HepG2 (cell line): ENCODE data around the gene PLEKHG5. TPM values are rescaled to one million over a fixed set of nuclear protein-coding genes. Genes with fewer than 3 reads are reported as not detected.

Experiments used
- ATAC-seq: fragments of 200-7000 bp; cut with Tn5 transposase; 3 replicates; pipeline ENCODE4 v1.9.1; 2020; ENCODE audit warnings: mild to moderate bottlenecking, moderate library complexity
- BruUV-seq: library from RNA; stranded (reverse); fragments of 400-500 nt; replicated peaks from 2 replicates; lab custom pipeline; 2021; lab: Mats Ljungman, UMichigan
- CTCF ChIA-PET: fragments of 300-600 bp; formaldehyde crosslinking; extraction: SDS; loops from one replicate; lab custom pipeline; 2021; ENCODE audit warnings: low total read pairs, inconsistent platforms, low intra/inter-chr PET ratio; lab: Yijun Ruan, JAX
- POLR2A ChIA-PET: fragments of 350-600 bp; sonication (Branson Sonifier 250); formaldehyde crosslinking; loops from one replicate; lab custom pipeline; 2020; ENCODE audit warnings: antibody characterized with exemption, inconsistent platforms; lab: Yijun Ruan, JAX
- DNase-seq: peaks from one replicate; pipeline ENCODE4 v3.0.0-alpha.2; 2015; ENCODE audit warnings: low spot score
- FAIRE-seq: peaks from 3 replicates; lab custom pipeline; 2011; peaks lifted over from hg19 to GRCh38; lab: Jason Lieb, UNC
- H2AFZ ChIP-seq: one replicate; pipeline ENCODE4 v1.6.1; 2011; ENCODE audit warnings: low read length, inconsistent platforms
- H3K27ac ChIP-seq: fragments of 300-600 bp; 3 replicates; pipeline ENCODE4 v1.8.0; 2011; ENCODE audit warnings: mixed run types, mild to moderate bottlenecking, mixed read lengths, low read length, inconsistent platforms; ENCODE audit not compliant: insufficient read depth; ENCODE audit errors: extremely low read length
- H3K27me3 ChIP-seq, 2 experiments: fragments of 200-600 bp in 1 of 2; 2 replicates in 1 of 2; 3 replicates in 1 of 2; pipeline versions ENCODE4 v1.6.0 to v1.8.0; 2011; ENCODE audit warnings: low read length in 2 of 2, mild to moderate bottlenecking in 2 of 2, moderate library complexity in 2 of 2, inconsistent platforms in 1 of 2; ENCODE audit not compliant: insufficient read depth in 2 of 2, control insufficient read depth in 1 of 2
- H3K36me3 ChIP-seq, 2 experiments: fragments of 200-600 bp in 1 of 2; replicated peaks in 1 of 2; 2 replicates in 1 of 2; 3 replicates in 1 of 2; pipeline versions ENCODE4 v1.5.1 to v1.8.0; 2011; ENCODE audit warnings: low read length in 2 of 2, inconsistent platforms in 1 of 2; ENCODE audit not compliant: insufficient read depth in 2 of 2, control insufficient read depth in 1 of 2
- H3K4me1 ChIP-seq: 2 replicates; pipeline ENCODE4 v1.5.1; 2012; ENCODE audit warnings: low read length, inconsistent platforms; ENCODE audit not compliant: insufficient read depth
- H3K4me2 ChIP-seq: 2 replicates; pipeline ENCODE4 v1.6.0; 2011; ENCODE audit warnings: low read depth, low read length, inconsistent platforms
- H3K4me3 ChIP-seq, 3 experiments: fragments of 200-600 bp in 1 of 3; sonication (generic), shearing (Covaris generic) in 1 of 3; replicated peaks in 1 of 3; 2 replicates each; pipeline ENCODE4 v1.5.1; 2011 to 2016; ENCODE audit warnings: low read length in 3 of 3, inconsistent platforms in 2 of 3, low read depth in 2 of 3, mild to moderate bottlenecking in 2 of 3, control low read depth in 1 of 3, mixed read lengths in 1 of 3; ENCODE audit not compliant: insufficient read depth in 1 of 3
- H3K79me2 ChIP-seq: one replicate; pipeline ENCODE4 v1.6.1; 2011; ENCODE audit warnings: low read length, inconsistent platforms; ENCODE audit not compliant: insufficient read depth
- H3K9ac ChIP-seq: 2 replicates; pipeline ENCODE4 v1.6.0; 2011; ENCODE audit warnings: mild to moderate bottlenecking, low read depth, low read length, inconsistent platforms; ENCODE audit not compliant: insufficient read depth
- H3K9me3 ChIP-seq: 2 replicates; pipeline ENCODE4 v1.5.1; 2012; ENCODE audit warnings: mild to moderate bottlenecking, low read length
- H4K20me1 ChIP-seq: 2 replicates; pipeline ENCODE4 v1.6.0; 2011; ENCODE audit warnings: inconsistent platforms, mild to moderate bottlenecking, low read length, moderate library complexity; ENCODE audit not compliant: insufficient read depth
- FOXA3 ChIP-seq: IDR thresholded peaks from 2 replicates; pipeline ENCODE4 v1.6.1; 2016; ENCODE audit warnings: missing genetic modification reagents, missing compliant biosample characterization
- KLF9 ChIP-seq: IDR thresholded peaks from 2 replicates; pipeline ENCODE4 v1.6.1; 2016; ENCODE audit warnings: low read depth
- NFE2L2 ChIP-seq: fragments of 150-350 bp; IDR thresholded peaks from 2 replicates; pipeline ENCODE4 v1.6.1; 2014; ENCODE audit warnings: low read length
- NFRKB ChIP-seq: fragments of 450-650 bp; IDR thresholded peaks from 2 replicates; pipeline ENCODE4 v1.6.1; 2017
- REPIN1 ChIP-seq: sonication (generic); formaldehyde crosslinking; IDR thresholded peaks from 2 replicates; pipeline ENCODE4 v1.8.0; 2022; ENCODE audit warnings: missing genetic modification reagents, low read depth, mild to moderate bottlenecking, borderline replicate concordance
- RFX1 ChIP-seq: fragments of 450-650 bp; IDR thresholded peaks from 2 replicates; pipeline ENCODE4 v1.6.1; 2017
- ZNF20 ChIP-seq: sonication (generic); formaldehyde crosslinking; IDR thresholded peaks from 2 replicates; pipeline ENCODE4 v1.4.0; 2020; ENCODE audit warnings: mild to moderate bottlenecking, moderate library complexity, missing genetic modification reagents
- ZNF746 ChIP-seq: sonication (generic); formaldehyde crosslinking; IDR thresholded peaks from 2 replicates; pipeline ENCODE4 v1.8.0; 2022; ENCODE audit warnings: mild to moderate bottlenecking, missing genetic modification reagents
- WGBS: methylation state at CpG from one replicate; pipeline ENCODE4 v1.1.6; 2017; ENCODE audit warnings: low lambda C conversion rate; 5-methylcytosine and 5-hydroxymethylcytosine counted together
- in situ Hi-C: cut with HindIII; loops from 2 replicates; pipeline ENCODE4 v1.10.0; 2017; ENCODE audit warnings: low pct_unique_long_range_greater_than_20kb; ENCODE audit not compliant: extremely low pct_ligation_motif_present
- intact Hi-C: fragments of 100-400 bp; cut with micrococcal nuclease; formaldehyde crosslinking; loops from one replicate; pipeline ENCODE4 v1.10.0; 2022; ENCODE audit not compliant: unreplicated experiment
- polyA plus RNA-seq, 8 experiments: library from polyadenylated mRNA; depleted of rRNA in 3 of 8; stranded (reverse) in 7 of 8; unstranded in 1 of 8; fragments of >200 nt; fragmentation: Illumina TruSeq in 4 of 8; extraction: Trizol in 4 of 8; gene quantifications; 2 replicates each; pipeline versions ENCODE4 v1.2.1 to v1.2.3, GENCODE V29; 2011 to 2016; ENCODE audit warnings: low read depth in 4 of 8, missing spikeins in 1 of 8, mixed read lengths in 1 of 8; ENCODE audit not compliant: insufficient read depth in 1 of 8
- total RNA-seq, 5 experiments: library from RNA; depleted of rRNA; stranded (reverse); fragments of >200 nt; fragmentation: Illumina TruSeq; extraction: Trizol; gene quantifications; 2 replicates each; pipeline ENCODE4 v1.2.3, GENCODE V29; 2016; ENCODE audit warnings: low read depth in 1 of 5
- TF ChIP-seq, protein P1 (sequence below): sonication (generic); formaldehyde crosslinking; IDR thresholded peaks from 2 replicates; pipeline ENCODE4 v1.4.0; 2020; ENCODE audit warnings: mild to moderate bottlenecking, missing genetic modification reagents
- TF ChIP-seq, protein P2 (sequence below): sonication (generic); formaldehyde crosslinking; IDR thresholded peaks from 2 replicates; pipeline ENCODE4 v1.5.0; 2020; ENCODE audit warnings: mild to moderate bottlenecking, missing genetic modification reagents, borderline replicate concordance

PLEKHG5 gene
- total and polyA plus RNA-seq, 2 of the 13 experiments (the other 11 are each of a cell fraction or from before 2014, with no cell fraction given) = 1.9 to 3.5 TPM

DNA sequence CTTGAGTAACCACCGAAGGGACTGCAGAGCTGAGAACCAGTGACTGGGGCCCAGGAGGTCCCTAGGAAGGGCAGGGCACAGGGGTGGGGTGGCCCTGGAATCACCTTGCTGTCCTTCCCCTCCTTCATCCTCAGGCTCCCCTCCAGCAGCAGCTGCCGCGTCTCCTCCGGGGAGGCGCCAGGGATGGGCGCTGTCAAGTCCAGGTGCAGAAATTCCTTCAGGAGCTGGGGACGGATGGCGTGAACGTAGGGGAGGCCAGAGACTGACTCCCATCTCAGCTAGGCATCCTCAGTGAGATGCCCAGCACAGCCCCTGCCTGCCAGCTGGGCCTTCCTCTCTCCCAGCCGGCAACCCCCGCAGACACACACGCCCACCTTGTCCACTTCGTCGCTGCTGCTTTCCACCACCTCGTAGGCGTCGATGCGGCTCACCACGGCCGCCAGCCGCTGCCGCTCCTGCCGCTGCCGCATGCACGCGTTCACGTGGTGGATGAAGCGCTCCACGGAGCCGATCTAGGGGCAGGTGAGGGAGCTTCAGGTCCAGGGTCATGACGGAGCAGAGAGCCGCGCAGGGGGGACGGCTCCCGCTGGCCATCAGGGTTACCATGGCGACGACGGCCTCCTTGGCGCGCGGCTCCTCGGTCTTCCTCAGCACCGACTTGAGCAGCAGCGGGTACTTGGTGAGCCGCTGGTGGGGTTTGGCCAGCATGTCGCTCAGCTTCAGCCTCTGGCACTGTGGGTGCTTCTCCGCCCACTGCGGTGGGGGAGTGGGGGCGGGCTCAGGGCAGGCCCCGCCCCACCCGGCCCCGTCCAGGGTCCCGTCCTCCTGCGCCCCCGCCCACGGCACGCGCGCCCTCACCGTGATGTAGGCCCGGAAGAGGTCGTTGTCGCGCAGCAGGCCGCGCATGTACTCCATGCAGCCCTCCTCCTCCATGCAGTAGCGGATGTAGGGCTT is 21.1 kb downstream of the PLEKHG5 start:
- no peak overlapping the region for H3K9ac ChIP-seq
- in situ Hi-C loops = no loop called here

DNA sequence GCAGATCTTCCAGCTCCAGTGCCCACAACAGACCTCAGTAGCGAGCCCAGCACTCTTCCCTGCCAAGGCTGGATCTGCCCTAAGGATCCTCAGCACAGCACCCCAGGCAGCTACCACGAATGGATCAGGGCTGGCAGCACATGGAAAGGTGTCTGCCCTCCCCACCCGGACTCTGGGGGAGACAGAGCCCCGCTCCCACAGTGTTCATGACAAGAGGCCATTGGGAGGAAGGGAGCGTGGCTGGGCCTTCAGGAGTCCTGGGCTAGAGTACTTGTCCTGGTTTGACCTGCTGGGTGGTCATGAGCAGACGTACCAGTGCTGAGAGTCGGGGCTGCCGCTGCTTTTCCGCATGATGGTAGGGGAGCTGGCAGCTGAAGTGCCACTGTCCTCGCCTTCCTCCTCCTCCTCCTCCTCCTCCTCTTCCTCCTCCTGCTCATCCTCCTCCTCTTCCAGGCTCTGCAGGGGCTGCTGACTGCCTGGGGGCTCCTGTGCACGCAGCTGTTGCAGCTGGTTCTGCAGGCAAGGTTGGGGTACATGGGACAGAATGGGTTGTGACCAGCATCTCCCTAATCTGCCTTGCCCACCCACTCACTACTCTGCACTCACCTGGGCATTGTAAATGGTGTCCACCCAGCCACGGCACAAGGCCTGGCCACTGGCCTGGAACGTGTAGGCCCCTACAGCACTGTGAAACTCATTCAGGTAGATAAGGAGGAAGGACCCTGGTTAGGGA is 22.6 kb downstream of the PLEKHG5 start:
- POLR2A ChIA-PET = no interaction called here
- ATAC-seq (no peak), FAIRE-seq (no peak), DNase-seq (no peak)
- Histone ChIP-seq H3K27ac (no peak overlapping the region), H3K4me3 (no peak overlapping the region), H3K9ac (no peak overlapping the region), H3K79me2 (no peaks in the 10 kb centered on the region), H3K36me3 (no peaks in the 10 kb centered on the region), H4K20me1 (no peaks in the 10 kb centered on the region), H2AFZ (no peak overlapping the region), H3K9me3 (no peaks in the 10 kb centered on the region), H3K4me1 (peaks cover 11% of the 10 kb centered on the region), H3K27me3 (no peaks in the 10 kb centered on the region), H3K4me2 (no peak overlapping the region)
- 90% methylated on average over 7 of the region's 13 CpGs for WGBS
- in situ Hi-C loops (no loop called here), intact Hi-C loops (no loop called here)
- no peak for TF ChIP-seq FOXA3 (CRISPR knock-in tag)
- TF ChIP-seq ZNF20 = no peak
- TF ChIP-seq, protein P1, sequence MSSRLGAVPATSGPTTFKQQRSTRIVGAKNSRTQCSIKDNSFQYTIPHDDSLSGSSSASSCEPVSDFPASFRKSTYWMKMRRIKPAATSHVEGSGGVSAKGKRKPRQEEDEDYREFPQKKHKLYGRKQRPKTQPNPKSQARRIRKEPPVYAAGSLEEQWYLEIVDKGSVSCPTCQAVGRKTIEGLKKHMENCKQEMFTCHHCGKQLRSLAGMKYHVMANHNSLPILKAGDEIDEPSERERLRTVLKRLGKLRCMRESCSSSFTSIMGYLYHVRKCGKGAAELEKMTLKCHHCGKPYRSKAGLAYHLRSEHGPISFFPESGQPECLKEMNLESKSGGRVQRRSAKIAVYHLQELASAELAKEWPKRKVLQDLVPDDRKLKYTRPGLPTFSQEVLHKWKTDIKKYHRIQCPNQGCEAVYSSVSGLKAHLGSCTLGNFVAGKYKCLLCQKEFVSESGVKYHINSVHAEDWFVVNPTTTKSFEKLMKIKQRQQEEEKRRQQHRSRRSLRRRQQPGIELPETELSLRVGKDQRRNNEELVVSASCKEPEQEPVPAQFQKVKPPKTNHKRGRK = no peak
- TF ChIP-seq NFE2L2 = no peak
- TF ChIP-seq, protein P2, sequence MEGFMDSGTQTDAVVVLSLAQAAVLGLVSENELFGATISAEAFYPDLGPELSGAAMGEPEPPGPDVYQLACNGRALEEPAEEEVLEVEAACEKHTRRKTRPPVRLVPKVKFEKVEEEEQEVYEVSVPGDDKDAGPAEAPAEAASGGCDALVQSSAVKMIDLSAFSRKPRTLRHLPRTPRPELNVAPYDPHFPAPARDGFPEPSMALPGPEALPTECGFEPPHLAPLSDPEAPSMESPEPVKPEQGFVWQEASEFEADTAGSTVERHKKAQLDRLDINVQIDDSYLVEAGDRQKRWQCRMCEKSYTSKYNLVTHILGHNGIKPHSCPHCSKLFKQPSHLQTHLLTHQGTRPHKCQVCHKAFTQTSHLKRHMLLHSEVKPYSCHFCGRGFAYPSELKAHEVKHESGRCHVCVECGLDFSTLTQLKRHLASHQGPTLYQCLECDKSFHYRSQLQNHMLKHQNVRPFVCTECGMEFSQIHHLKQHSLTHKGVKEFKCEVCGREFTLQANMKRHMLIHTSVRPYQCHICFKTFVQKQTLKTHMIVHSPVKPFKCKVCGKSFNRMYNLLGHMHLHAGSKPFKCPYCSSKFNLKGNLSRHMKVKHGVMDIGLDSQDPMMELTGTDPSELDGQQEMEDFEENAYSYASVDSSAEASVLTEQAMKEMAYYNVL (CRISPR knock-in tag) = no peak
- TF ChIP-seq ZNF746 (CRISPR knock-in tag) = no peak
- no peak for TF ChIP-seq REPIN1 (CRISPR knock-in tag)
- no peak for TF ChIP-seq KLF9 (CRISPR knock-in tag)
- CTCF ChIA-PET = no interaction called here
- no TSS peak for BruUV-seq

More for the DNA sequence above, 21.1 kb downstream of the PLEKHG5 start:
- Histone ChIP-seq H3K4me2 (no peak overlapping the region), H3K36me3 (no peaks in the 10 kb centered on the region), H4K20me1 (no peaks in the 10 kb centered on the region), H3K4me1 (peaks cover 3% of the 10 kb centered on the region), H3K27me3 (no peaks in the 10 kb centered on the region), H3K9me3 (no peaks in the 10 kb centered on the region)
- POLR2A ChIA-PET = no interaction called here
- no TSS peak for BruUV-seq
- TF ChIP-seq RFX1 = peak; percentile 32; the same call in 1 of the 2 replicates
- TF ChIP-seq NFRKB = no peak
- TF ChIP-seq, all 625 proteins: peak for 1
- ATAC-seq (no peak), DNase-seq (no peak), FAIRE-seq (no peak)
- no peak overlapping the region for H3K4me3 ChIP-seq
- 92% methylated on average over 57 of the region's 67 CpGs for WGBS
- H3K27ac ChIP-seq = no peak overlapping the region
- no peak overlapping the region for H2AFZ ChIP-seq
- H3K79me2 ChIP-seq = no peaks in the 10 kb centered on the region
- CTCF ChIA-PET = no interaction called here
- intact Hi-C loops = no loop called here
